Measurements from ENCODE around the gene CEP63.

Gene CEP63

GRCh38 chr3:134608771-134609435, 123.0 kb downstream of the CEP63 start:
- Histone ChIP-seq H3K4me3 (ENCODE audit: insufficient read length, low read depth) (no peak overlapping the region), H3K36me3 (ENCODE audit: insufficient read depth, insufficient read length, low read length) (no peaks in the 10 kb centered on the region), H3K9me3 (ENCODE audit: insufficient read depth, low read length) (no peaks in the 10 kb centered on the region), H3K4me1 (ENCODE audit: insufficient read depth, insufficient read length) (peaks cover 11% of the 10 kb centered on the region), H3K9ac (ENCODE audit: insufficient read length, low read depth) (no peak overlapping the region), H3K27me3 (ENCODE audit: insufficient read depth, insufficient read length) (no peaks in the 10 kb centered on the region)
- no peak for DNase-seq (ENCODE audit: low read depth, low spot score)
- TF ChIP-seq YY1 (IDR thresholded peaks at IDR 0.05; ENCODE audit: insufficient read depth, insufficient read length) (no peak), ZNF274 (IDR thresholded peaks at IDR 0.05; ENCODE audit: low read depth, low read length) (no peak), SUZ12 (IDR thresholded peaks at IDR 0.05; ENCODE audit: extremely low read depth, insufficient read depth, insufficient read length) (no peak)

- TF ChIP-seq YY1 (IDR thresholded peaks at IDR 0.05; ENCODE audit: insufficient read depth, insufficient read length) (no peak), SUZ12 (IDR thresholded peaks at IDR 0.05; ENCODE audit: extremely low read depth, insufficient read depth, insufficient read length) (no peak), ZNF274 (IDR thresholded peaks at IDR 0.05; ENCODE audit: low read depth, low read length) (no peak)
- no peak for DNase-seq (ENCODE audit: low read depth, low spot score)
- no peak overlapping the region for H3K9ac ChIP-seq (ENCODE audit: insufficient read length, low read depth)
- H3K36me3 ChIP-seq (ENCODE audit: insufficient read depth, insufficient read length, low read length) = no peaks in the 10 kb centered on the region
- H3K4me1 ChIP-seq (ENCODE audit: insufficient read depth, insufficient read length) = peaks cover 11% of the 10 kb centered on the region
- H3K4me3 ChIP-seq (ENCODE audit: insufficient read length, low read depth) = no peak overlapping the region
- H3K9me3 ChIP-seq (ENCODE audit: insufficient read depth, low read length) = no peaks in the 10 kb centered on the region
- no peaks in the 10 kb centered on the region for H3K27me3 ChIP-seq (ENCODE audit: insufficient read depth, insufficient read length)
Measured at GRCh38 chr3:134609821-134610431, 124.1 kb downstream of the CEP63 start.

- no peak overlapping the region for H3K9ac ChIP-seq (ENCODE audit: insufficient read length, low read depth)
Measured at GRCh38 chr3:134610432-134611385, 124.9 kb downstream of the CEP63 start.

GRCh38 chr3:134611516-134611915, 125.7 kb downstream of the CEP63 start:
- TF ChIP-seq SUZ12 (IDR thresholded peaks at IDR 0.05; ENCODE audit: extremely low read depth, insufficient read depth, insufficient read length) = no peak
- TF ChIP-seq ZNF274 (IDR thresholded peaks at IDR 0.05; ENCODE audit: low read depth, low read length) = no peak
- TF ChIP-seq YY1 (IDR thresholded peaks at IDR 0.05; ENCODE audit: insufficient read depth, insufficient read length) = no peak
- DNase-seq (ENCODE audit: low read depth, low spot score) = no peak
- Histone ChIP-seq H3K36me3 (ENCODE audit: insufficient read depth, insufficient read length, low read length) (no peaks in the 10 kb centered on the region), H3K4me1 (ENCODE audit: insufficient read depth, insufficient read length) (peaks cover 11% of the 10 kb centered on the region), H3K4me3 (ENCODE audit: insufficient read length, low read depth) (no peak overlapping the region), H3K9me3 (ENCODE audit: insufficient read depth, low read length) (no peaks in the 10 kb centered on the region), H3K27me3 (ENCODE audit: insufficient read depth, insufficient read length) (no peaks in the 10 kb centered on the region), H3K9ac (ENCODE audit: insufficient read length, low read depth) (no peak overlapping the region)

More at GRCh38 chr3:134610432-134611385, 124.9 kb downstream of the CEP63 start:
- Histone ChIP-seq H3K4me3 (ENCODE audit: insufficient read length, low read depth) (no peak overlapping the region), H3K9me3 (ENCODE audit: insufficient read depth, low read length) (no peaks in the 10 kb centered on the region), H3K27me3 (ENCODE audit: insufficient read depth, insufficient read length) (no peaks in the 10 kb centered on the region), H3K4me1 (ENCODE audit: insufficient read depth, insufficient read length) (peaks cover 11% of the 10 kb centered on the region), H3K36me3 (ENCODE audit: insufficient read depth, insufficient read length, low read length) (no peaks in the 10 kb centered on the region)
- TF ChIP-seq YY1 (IDR thresholded peaks at IDR 0.05; ENCODE audit: insufficient read depth, insufficient read length) = no peak
- TF ChIP-seq SUZ12 (IDR thresholded peaks at IDR 0.05; ENCODE audit: extremely low read depth, insufficient read depth, insufficient read length) = no peak
- no peak for TF ChIP-seq ZNF274 (IDR thresholded peaks at IDR 0.05; ENCODE audit: low read depth, low read length)
- DNase-seq (ENCODE audit: low read depth, low spot score) = no peak

GRCh38 chr3:134613006-134613520, 127.2 kb downstream of the CEP63 start:
- H3K36me3 ChIP-seq (ENCODE audit: insufficient read depth, insufficient read length, low read length) = no peaks in the 10 kb centered on the region
- no peak for TF ChIP-seq SUZ12 (IDR thresholded peaks at IDR 0.05; ENCODE audit: extremely low read depth, insufficient read depth, insufficient read length)
- TF ChIP-seq ZNF274 (IDR thresholded peaks at IDR 0.05; ENCODE audit: low read depth, low read length) = no peak
- TF ChIP-seq YY1 (IDR thresholded peaks at IDR 0.05; ENCODE audit: insufficient read depth, insufficient read length) = no peak
- H3K4me3 ChIP-seq (ENCODE audit: insufficient read length, low read depth) = no peak overlapping the region
- DNase-seq (ENCODE audit: low read depth, low spot score) = no peak
- H3K9me3 ChIP-seq (ENCODE audit: insufficient read depth, low read length) = no peaks in the 10 kb centered on the region
- H3K9ac ChIP-seq (ENCODE audit: insufficient read length, low read depth) = no peak overlapping the region
- peaks cover 8% of the 10 kb centered on the region for H3K4me1 ChIP-seq (ENCODE audit: insufficient read depth, insufficient read length)
- no peaks in the 10 kb centered on the region for H3K27me3 ChIP-seq (ENCODE audit: insufficient read depth, insufficient read length)

GRCh38 chr3:134614955-134615354, 129.1 kb downstream of the CEP63 start:
- TF ChIP-seq ZNF274 (IDR thresholded peaks at IDR 0.05; ENCODE audit: low read depth, low read length) = no peak
- no peak for TF ChIP-seq YY1 (IDR thresholded peaks at IDR 0.05; ENCODE audit: insufficient read depth, insufficient read length)
- no peak for TF ChIP-seq SUZ12 (IDR thresholded peaks at IDR 0.05; ENCODE audit: extremely low read depth, insufficient read depth, insufficient read length)

More at GRCh38 chr3:134614955-134615354, 129.1 kb downstream of the CEP63 start:
- Histone ChIP-seq H3K27me3 (ENCODE audit: insufficient read depth, insufficient read length) (no peaks in the 10 kb centered on the region), H3K9ac (ENCODE audit: insufficient read length, low read depth) (no peak overlapping the region), H3K9me3 (ENCODE audit: insufficient read depth, low read length) (no peaks in the 10 kb centered on the region), H3K36me3 (ENCODE audit: insufficient read depth, insufficient read length, low read length) (no peaks in the 10 kb centered on the region), H3K4me3 (ENCODE audit: insufficient read length, low read depth) (no peak overlapping the region), H3K4me1 (ENCODE audit: insufficient read depth, insufficient read length) (peaks cover 17% of the 10 kb centered on the region)
- no peak for DNase-seq (ENCODE audit: low read depth, low spot score)

Data from NT2/D1 (cell line).